ENCODE data around the gene SOS1.

DNA sequence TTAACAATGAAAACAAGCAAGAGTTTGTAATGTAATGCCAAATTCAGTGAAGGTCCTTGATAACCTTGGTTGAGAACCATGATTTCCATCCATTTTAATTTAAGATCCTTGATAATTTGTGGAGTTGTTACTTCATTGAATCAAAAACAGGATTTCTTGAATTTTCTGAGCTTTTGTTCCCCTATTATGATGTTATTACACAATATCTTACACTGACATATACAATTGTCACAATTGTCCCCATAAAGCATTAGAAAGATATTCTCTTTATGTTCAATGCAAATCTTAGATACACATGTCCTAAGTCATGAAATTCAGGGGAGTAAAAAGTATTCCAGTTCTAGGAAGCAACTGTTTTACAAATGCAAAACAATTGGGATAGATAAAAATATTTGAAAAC, 147.6 kb downstream of the SOS1 start:
- TF ChIP-seq, protein P1, sequence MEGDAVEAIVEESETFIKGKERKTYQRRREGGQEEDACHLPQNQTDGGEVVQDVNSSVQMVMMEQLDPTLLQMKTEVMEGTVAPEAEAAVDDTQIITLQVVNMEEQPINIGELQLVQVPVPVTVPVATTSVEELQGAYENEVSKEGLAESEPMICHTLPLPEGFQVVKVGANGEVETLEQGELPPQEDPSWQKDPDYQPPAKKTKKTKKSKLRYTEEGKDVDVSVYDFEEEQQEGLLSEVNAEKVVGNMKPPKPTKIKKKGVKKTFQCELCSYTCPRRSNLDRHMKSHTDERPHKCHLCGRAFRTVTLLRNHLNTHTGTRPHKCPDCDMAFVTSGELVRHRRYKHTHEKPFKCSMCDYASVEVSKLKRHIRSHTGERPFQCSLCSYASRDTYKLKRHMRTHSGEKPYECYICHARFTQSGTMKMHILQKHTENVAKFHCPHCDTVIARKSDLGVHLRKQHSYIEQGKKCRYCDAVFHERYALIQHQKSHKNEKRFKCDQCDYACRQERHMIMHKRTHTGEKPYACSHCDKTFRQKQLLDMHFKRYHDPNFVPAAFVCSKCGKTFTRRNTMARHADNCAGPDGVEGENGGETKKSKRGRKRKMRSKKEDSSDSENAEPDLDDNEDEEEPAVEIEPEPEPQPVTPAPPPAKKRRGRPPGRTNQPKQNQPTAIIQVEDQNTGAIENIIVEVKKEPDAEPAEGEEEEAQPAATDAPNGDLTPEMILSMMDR (IDR thresholded peaks at IDR 0.05): no peak
- TF ChIP-seq POLR2AphosphoS5 (IDR thresholded peaks at IDR 0.05) (no peak), POLR2A (IDR thresholded peaks at IDR 0.05) (no peak)

Measured in prostate gland (tissue), 2 donors.